ENCODE results near the gene PLEK.

GRCh38 chr2:68415521-68415920 lies 50.4 kb downstream of the PLEK start:
- TF ChIP-seq EZH2 (IDR thresholded peaks at IDR 0.05; ENCODE audit: low read length, missing control alignments) = no peak
- TF ChIP-seq CTCF (conservative IDR thresholded peaks at IDR 0.05 in 1 of 2, IDR thresholded peaks at IDR 0.05 in 1 of 2; ENCODE audit: low read depth in 1 of 2, low read length in 2 of 2) = no peak

Data from fibroblast of lung (primary cell).